A549 treated with ZK216348 at 1 μM for 4 hours (cell line): ENCODE results near the gene TMEM125. TPM values are rescaled to one million over a fixed set of nuclear protein-coding genes. Genes with fewer than 3 reads are reported as not detected.

ENCODE experiments used
- total RNA-seq: library from RNA; stranded (reverse); fragments of 200-300 nt; extraction: Qiagen RNA extraction; gene quantifications from 5 replicates; pipeline ENCODE4 v1.2.3, GENCODE V29; 2022; ENCODE audit warnings: low read depth

Gene TMEM125
- not detected in 5 replicates for total RNA-seq

DNA sequence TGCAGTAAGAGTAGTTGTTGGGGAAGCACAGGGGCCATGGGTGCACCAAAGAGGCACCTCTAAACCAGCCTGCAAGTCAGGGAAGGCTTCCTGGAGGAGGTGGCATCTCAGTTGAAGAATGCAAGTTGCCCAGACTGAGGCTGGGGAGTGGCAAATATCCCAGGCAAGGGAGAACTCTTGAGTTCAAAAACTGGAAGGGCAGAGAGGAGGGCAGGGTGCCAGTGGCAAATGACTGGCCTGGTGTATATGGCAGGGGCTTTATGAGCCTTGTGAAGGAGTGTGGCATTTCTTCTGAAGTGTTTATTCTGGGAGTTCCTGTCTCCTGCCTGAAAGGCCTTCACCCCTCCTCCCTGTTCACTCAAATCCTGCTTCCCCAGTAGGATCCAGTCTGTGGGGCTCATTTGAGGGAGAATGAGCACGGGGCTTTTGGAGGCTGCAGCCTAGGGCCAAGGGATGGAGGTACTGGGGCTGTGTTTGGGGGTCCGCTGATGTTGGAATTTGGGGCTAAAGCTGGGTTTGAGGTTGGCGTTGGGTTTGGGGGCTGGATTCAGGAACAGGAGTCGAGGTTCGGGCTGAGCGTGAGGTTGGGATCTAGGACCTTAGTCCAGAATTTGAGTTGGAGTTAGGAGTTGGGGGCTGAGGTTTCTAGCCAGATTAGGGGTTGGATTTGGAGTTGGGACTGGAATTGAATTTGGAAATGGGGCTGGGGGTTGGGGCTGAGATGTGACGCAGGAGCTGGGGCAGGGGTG, at the start of gene TMEM125:
Gene TMEM125, plus strand, starts transcription at position 357 of the 749 bp plus-strand sequence. CDS start 2,740 bp downstream, outside the sequence.

DNA sequence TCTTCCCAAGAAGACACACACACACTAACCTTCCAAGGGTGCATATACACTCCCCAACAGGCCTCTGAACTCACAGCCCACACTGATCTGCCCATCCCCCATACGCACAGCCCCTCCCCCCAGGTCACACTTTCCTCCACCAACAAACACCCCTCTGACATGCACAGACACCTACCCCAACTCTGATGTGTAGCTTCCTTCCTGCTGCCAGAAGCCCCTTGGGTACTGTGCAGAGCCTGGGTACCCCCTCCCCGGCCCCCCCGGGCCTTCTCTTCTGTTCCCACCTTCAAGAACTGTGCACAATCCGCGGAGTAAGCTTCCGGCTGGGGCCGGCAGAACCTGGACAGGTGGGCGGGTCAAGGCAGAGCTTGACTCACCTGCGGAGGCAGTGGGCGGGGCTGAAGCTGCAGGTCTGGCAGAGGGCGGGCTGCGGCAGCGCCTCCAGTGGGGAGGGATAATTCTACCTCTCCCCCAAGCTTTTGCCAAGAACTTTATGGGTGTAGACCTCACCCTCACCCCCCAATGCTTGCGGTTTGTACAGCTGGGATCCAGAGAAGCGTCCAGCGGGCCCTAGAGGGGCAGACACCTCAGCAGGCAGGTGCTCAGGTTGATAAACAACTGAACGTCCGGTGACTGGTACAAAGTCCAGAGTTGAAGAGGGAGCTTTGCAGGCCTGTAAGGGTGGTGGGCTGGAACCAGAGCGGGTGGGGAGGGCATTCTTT, 15.6 kb downstream of the TMEM125 start, which contains the start of gene C1orf210:
Gene C1orf210, minus strand, starts transcription at position 313 of the 722 bp plus-strand sequence. CDS start 2,311 bp downstream, outside the sequence.

DNA sequence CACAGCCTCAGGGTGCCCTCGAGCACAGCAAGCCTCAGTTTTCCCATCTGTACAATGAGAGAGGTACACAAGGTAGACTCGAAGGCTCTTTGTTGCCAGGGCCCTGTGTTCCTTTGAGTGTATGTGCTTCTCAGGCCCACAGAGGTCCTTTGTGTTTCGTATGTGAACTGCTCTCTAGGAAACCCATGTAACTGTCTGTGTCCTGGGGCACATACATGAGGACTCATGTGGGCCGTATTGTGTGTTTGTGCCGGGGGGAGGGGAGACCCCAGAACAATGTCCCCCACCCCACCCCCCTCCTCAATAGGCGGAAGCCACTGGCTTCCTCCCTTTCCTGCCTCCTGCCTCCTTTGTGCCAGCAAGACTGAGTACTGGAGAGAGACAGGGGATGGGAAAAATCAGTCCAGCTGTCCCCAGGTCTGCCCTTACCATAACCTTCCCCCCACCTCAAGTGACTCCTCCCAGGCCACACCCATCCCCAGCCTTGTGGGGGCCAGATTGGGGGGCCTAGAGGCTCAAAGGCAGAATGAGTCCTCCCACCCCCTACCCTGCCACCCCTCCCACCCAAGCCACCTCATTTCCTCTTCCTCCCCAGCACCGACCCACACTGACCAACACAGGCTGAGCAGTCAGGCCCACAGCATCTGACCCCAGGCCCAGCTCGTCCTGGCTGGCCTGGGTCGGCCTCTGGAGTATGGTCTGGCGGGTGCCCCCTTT, 30.8 kb downstream of the TMEM125 start, which contains the start of gene TIE1:
Gene TIE1, plus strand, starts transcription at position 605 of the 717 bp plus-strand sequence. Its CDS starts 90 bp downstream, at position 695.

Other genes starting within 250 kb of the TMEM125 start
- 166 to 215 TPM (median 183 TPM) in 5 replicates for gene EBNA1BP2, start 97.7 kb upstream of the TMEM125 start, total RNA-seq
- gene CFAP57, start 97.7 kb upstream of the TMEM125 start, total RNA-seq = 0.06 to 0.58 TPM (median 0.34 TPM) in 5 replicates
- gene C1orf210, start 15.6 kb downstream of the TMEM125 start, total RNA-seq = not detected in 5 replicates
- gene TIE1, start 31.0 kb downstream of the TMEM125 start, total RNA-seq = not detected in 5 replicates
- gene MPL, start 67.8 kb downstream of the TMEM125 start, total RNA-seq = 0.46 to 0.63 TPM in 2 of 5 replicates, not detected in the others
- gene CDC20, start 89.0 kb downstream of the TMEM125 start, total RNA-seq = 156 to 204 TPM (median 203 TPM) in 5 replicates
- gene ELOVL1, start 98.0 kb downstream of the TMEM125 start, total RNA-seq = 137 to 147 TPM (median 143 TPM) in 5 replicates
- 33.0 to 37.3 TPM (median 36.8 TPM) in 5 replicates for gene MED8, start 119.8 kb downstream of the TMEM125 start, total RNA-seq
- 4.6 to 8.8 TPM (median 8.0 TPM) in 5 replicates for gene SZT2, start 119.9 kb downstream of the TMEM125 start, total RNA-seq
- 11.5 to 18.6 TPM (median 16.5 TPM) in 5 replicates for gene HYI, start 183.9 kb downstream of the TMEM125 start, total RNA-seq